Inflammatory macrophage (primary cell): ENCODE results near the gene SGMS1.
A peak's percentile ranks its signal among the peaks of the same experiment; 100 is the strongest.
"Not testable (repeated sequence)": the region's sequence is repeated elsewhere in the genome, so short reads cannot be mapped to it uniquely, and the experiment has no call there.

ENCODE experiments used
- DNase-seq, 2 donors: peaks; one replicate each; pipeline ENCODE4 v3.0.0-alpha.2; 2020 to 2022

The SGMS1 gene

DNA sequence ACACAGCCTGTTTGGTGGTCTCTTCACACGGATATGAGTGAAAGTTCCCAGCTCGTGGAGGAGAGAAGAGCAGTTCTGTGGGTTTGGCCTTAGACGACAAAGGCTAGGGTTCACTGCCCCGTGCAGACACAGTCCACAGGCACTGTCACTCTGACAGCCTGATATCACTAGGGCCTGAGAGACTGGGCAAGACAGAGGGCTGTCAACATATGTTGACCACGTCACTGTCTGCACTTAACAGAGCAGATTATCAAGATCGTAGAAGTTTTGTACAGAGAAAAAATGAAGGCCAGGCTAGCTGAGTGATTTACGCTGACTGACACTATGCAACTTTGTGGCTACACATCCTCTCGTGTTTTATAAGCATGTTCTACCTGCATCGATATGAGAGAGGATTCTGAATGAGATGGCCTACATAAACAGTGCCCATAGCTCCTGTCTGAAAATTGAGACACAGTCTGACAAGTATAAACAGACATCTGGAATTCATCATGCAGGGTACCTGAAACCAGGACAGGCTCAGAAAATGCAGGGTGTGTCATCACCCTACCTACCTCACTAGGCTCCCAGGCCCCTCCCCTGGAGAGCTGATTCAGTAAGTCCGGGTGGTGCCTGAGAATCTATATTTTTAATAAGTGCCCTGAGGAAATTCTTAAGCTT lies 120.0 kb downstream of the SGMS1 start:
- no peak for DNase-seq

DNA sequence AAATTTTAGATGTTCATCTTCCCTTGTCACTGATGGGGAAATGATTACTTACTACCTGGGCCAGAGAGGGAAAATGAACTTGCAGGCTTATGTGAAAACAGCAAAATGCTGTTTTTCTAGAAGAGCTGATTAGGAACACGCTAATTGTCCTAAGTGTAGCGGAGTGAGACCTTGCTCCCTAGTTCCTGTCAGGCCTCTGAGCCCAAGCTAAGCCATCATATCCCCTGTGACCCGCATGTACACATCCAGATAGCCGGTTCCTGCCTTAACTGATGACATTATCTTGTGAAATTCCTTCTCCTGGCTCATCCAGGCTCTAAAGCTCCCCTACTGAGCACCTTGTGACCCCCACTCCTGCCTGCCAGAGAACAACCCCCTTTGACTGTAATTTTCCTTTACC lies 120.6 kb downstream of the SGMS1 start:
- not testable (repeated sequence) for DNase-seq

DNA sequence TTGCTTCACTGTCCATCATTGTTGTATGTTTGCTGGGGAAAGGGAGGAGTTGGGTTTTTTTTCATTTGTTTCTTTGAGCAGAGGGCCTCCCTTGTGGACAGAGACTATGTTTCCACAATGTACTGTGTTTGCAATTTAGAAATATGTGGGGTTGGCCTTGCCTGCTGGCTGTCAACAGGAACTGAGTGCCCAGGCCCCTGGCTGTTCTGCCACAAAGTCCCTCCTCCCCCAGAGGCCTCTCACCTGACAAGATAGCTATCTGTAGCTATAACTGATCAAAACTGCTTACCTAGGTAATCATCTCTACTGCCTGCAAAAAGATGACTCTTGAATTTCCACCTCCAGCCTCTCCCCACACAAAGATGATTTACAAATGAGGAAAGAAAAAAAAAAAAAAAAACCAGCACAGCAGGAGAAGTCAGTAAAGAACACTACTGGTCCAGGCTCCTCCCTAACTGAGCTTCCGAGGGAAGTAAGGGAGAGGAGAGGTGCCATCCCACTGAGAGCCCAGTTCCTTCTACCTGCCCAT lies 121.8 kb downstream of the SGMS1 start:
- DNase-seq = peak in 1 of 2 donors; percentile 5

DNA sequence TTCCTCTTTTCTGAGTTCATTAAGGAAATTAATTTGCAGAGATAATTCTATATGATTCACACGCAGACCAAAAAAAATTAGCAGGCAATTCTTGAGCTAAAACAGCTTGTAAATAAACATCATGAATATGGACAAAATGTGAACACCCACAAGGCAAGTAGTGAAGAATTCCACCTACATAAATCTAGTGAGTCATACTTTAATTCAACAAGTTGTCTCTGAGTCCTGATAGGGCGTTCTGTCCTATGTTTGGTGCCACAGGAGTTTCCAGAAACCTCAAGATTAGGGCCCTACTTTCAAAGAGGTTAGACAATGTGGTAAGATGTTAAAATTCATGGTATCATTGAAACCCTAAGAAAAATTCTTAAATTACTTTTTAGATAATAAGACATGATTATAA lies 122.3 kb downstream of the SGMS1 start:
- DNase-seq = no peak

GRCh38 chr10:50498465-50498864 lies 125.3 kb downstream of the SGMS1 start:
- DNase-seq = no peak

DNA sequence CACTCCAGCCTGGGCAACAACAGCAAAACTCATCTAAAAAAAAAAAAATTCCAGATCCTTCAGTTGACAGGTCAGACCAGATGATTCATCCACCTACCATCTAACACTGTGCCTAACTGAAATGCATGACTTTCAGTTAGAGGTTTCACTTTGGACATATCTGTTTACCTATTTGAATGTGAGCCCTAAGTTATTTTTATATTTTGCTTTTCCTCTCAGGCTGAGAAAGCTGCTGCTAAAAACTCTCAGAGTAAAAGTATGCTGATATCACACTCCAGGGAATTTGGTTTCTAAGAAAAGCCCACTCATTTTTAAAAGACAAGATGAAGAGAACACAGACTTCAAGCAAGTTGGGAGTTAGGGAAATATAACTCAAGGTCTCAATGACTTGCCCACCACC lies 126.0 kb downstream of the SGMS1 start:
- no peak for DNase-seq

DNA sequence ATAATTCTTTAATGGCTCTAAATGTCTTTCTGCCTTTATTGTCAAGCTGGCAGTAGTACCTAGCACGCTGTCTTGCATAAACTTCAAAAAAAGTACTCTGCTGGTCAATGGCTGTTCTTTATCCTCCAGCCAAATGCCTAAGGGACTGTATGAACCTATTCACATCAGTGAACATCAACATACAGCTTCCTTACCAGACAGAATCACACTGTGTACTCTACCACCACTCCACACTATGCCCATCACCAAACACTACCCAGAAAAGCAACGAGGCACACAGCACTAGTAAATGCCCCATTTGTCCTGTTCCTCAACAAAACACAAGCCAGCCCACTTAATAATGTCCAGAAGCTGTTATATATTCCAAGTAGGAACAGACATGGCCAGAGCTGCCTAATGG lies 127.5 kb downstream of the SGMS1 start:
- DNase-seq = no peak

- DNase-seq = no peak
These were observed 133.5 kb downstream of the SGMS1 start for GRCh38 chr10:50490241-50490640.

- DNase-seq = not testable (repeated sequence)
These were observed 139.2 kb downstream of the SGMS1 start for GRCh38 chr10:50484550-50484949.

DNA sequence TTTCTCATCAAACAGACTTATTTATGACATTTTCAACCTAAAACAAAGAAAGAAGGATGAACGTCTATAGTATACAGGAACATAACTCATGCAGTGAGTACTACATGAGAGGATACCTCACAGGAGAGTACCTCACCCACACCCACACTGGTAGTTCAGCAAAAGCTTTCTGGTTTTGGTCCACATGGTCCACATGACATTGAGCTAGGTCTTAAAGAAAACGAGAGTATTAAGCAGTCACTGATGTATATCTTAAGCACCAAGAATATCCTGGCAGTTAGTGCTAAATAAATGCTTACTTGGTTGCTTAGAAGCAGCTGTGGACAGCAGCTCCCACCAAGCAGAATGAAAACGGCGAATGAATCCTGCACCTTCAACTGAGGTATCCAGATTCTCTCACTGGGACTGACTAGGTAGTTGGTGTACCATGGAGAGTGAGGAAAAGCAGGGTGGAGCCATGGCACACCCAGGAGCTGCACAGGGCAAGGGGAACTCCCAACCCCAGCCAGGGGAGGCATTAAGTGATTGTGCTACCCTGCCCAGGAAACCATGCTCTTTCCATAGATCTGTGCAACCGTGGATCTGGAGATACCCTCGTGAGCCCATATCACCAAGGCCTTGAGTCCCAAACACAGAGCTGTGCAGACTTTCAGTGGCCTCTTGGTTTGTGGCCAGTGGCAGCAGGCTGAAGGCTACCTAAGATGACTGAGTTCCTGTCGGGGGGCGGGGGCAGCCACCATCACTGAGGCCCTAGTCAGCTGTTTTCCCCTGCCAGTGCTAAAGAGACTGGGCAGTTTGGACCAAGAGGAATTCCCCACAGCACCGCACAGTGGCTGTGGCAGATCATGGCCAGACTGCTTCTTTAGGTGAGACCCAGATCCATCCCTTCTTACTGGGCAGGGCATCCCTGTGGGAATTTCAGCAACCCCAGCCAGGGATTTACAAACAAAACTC lies 143.4 kb downstream of the SGMS1 start:
- no peak for DNase-seq

DNA sequence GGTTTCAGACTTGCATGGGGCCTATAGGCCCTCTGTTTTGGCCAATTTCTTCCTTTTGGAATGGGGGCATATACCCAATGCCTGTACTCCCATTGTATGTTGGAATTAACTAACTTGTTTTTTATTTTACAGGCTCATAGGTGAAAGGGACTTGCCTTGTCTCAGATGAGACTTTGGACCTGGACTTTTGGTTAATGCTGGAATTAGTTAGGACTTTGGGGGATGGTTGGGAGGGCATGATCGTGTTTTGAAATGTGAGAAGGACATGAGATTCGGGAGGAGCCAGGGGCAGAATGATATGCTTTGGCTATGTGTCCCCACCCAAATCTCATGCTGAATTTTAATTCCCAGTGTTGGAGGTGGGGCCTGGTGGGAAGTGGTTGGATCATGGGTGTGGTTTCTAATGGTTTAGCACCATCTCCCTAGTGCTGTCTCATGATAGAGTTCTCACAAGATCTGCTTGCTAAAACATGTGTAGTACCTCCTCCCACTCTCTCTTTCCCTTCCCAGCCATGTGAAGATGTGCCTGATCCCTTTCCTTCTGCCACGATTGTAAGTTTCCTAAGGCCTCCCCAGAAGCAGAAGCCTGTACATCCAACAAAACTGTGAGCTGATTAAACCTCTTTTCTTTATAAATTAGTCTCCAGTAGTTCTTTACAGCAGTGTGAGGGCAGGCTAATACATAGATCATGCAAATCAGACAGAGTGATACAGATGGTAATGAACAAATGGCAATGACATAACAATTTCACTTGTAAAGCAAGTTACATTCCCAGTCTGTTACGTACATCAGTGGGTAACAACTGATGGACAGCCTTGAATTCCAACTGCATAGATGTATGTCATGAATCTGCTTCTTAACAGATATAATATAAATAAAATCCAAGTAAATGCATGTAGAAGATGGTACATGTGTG lies 146.2 kb downstream of the SGMS1 start:
- no peak for DNase-seq

DNA sequence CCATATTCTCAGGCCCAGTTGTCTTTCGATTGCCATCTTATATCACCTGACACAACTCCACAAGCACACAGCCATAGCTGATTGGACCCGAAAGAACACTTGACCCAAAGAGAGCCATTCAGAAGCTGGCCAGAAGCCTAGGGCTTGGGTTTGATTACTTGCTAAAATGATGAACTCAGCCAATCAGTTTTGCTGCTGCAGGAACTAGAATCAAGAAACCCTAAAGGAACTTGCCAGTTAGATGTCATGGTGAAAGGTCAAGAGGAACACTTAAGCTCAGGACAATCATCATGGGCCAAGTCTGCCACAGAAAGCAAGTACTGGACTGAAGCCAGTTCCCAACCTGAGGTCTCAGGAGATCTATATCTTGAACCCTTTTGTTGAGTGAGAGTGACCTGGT lies 150.0 kb downstream of the SGMS1 start:
- no peak for DNase-seq

DNA sequence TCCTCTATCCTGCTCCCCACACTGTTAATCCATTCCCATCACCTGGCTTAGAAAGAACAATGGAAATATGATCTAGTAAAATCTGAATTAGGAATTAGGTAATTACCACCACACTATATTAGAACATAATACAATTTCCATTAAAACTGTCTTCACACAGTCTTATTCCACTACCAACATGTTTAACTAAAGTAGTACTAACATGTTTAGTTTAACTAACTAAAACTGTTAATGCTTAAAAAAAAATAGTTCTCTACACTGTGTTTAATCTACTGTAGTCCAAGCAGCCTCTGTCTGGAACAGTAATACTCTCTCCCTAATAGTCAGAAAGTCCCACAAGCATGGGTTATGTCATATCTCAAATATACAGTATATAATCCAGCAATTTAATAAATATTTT lies 150.8 kb downstream of the SGMS1 start:
- DNase-seq = no peak

DNA sequence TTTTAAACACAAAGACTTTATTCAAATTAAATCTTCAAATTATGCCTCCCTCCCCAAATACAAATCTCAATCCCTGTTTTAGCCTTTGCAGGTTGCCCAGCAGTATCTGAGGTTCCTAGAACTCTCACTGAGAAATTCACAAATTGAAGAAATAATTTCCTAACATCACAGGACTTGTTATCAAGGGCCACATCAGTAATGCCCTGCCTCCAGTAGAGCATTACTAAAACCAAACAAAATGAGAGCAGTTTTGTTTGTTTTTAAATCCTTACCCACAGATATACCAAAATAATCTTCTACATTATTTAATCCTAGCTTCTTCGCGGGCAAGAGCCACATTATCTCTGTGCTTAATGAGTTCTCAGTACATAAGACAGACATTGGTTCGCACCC lies 152.2 kb downstream of the SGMS1 start:
- no peak for DNase-seq

- DNase-seq = no peak
These were observed 152.8 kb downstream of the SGMS1 start for GRCh38 chr10:50470798-50471582.

GRCh38 chr10:50470345-50470744 lies 153.4 kb downstream of the SGMS1 start:
- DNase-seq = no peak

DNA sequence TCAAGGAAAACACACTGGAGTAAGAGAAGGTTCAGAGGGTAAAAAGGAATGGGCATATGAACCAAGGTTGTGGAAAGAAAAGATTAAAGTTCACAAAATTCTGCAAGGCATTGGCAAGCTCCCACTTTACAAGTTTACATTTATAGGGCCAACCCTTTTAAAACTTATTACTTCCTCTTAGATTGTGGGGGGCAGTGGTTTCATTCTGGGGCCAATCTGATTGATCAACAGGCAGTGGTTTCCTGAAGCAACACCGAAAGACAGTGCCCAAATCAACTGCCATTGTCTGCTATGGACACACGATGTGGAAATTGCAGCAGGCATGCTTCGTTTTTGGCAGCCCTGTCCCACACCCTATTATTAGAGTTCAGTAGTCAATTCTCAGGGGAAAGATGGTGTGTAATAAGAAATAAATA lies 154.0 kb downstream of the SGMS1 start:
- peak; percentile 10 to 40 for DNase-seq

DNA sequence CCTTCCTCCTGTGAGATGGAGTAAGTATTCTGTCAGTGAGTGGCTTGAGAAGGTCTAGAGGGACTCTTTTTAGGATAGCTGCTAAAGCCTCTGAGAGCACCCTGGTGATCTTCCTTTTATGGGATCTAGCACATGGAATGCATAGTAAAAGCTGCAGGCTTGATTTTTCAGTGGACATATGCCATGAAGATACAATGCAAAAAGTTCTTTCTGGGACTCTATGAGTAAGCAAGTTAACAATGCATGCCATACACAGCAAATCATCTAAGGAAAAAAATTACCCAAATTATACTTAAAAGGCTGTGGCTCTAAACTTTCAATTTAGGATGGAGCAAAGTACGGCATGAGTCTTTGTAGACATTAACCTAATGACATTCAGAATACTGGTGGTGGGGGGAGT lies 154.5 kb downstream of the SGMS1 start:
- no peak for DNase-seq

GRCh38 chr10:50467209-50467608 lies 156.5 kb downstream of the SGMS1 start:
- no peak for DNase-seq

GRCh38 chr10:50464004-50464409 lies 159.7 kb downstream of the SGMS1 start:
- DNase-seq = peak; percentile 66 to 69

DNA sequence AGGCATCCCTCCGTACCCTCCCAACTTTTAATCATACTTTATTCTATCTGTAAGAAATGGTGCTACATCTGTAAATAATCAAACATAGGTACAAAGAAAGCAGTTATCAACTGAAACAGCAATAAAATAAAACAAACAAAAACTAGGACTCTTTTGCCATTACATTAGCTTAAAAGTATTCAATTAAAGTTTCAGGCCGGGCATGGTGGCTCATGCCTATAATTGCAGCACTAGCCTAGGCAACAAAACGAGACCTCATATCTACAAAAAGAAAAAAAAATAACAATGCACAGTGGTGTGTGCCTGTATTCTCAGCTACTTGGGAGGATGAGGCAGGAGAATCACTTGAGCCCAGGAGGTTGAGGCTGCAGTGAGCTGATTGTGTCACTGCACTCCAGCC lies 161.9 kb downstream of the SGMS1 start:
- DNase-seq = no peak

- DNase-seq = no peak
These were observed 162.6 kb downstream of the SGMS1 start for GRCh38 chr10:50461123-50461522.
